A172 (cell line): Measurements from ENCODE around the gene NOP16. TPM values are rescaled to one million over a fixed set of nuclear protein-coding genes. Genes with fewer than 3 reads are reported as not detected.
A peak's percentile ranks its signal among the peaks of the same experiment; 100 is the strongest.

ENCODE experiments used
- DNase-seq: peaks from one replicate; pipeline ENCODE4 v3.0.0-alpha.2; 2015; ENCODE audit warnings: low spot score
- total RNA-seq: library from RNA; depleted of rRNA; stranded (reverse); fragments of >200 nt; shearing (Covaris generic); gene quantifications from 2 replicates; pipeline ENCODE4 v1.2.3, GENCODE V29; 2014; rRNA removed

Gene NOP16
- total RNA-seq, result 37.9 and 41.4 TPM in 2 replicates

- peak; percentile 99 for DNase-seq
Measured at GRCh38 chr5:176388444-176389134, at the start of gene NOP16, which contains the start of gene HIGD2A. TSS of gene NOP16 (minus strand) at chr5:176388598. CDS start at chr5:176388539, 59 bp downstream. TSS of gene HIGD2A (plus strand) at chr5:176388751. CDS start at chr5:176388820, 69 bp downstream.

- DNase-seq, result peak; percentile 11
Measured at GRCh38 chr5:176436656-176437055, 48.3 kb upstream of the NOP16 start.

GRCh38 chr5:176432707-176433106 lies 44.3 kb upstream of the NOP16 start:
- no peak for DNase-seq

GRCh38 chr5:176429972-176430371 lies 41.6 kb upstream of the NOP16 start:
- DNase-seq, result no peak

- peak; percentile 44 for DNase-seq
Measured at GRCh38 chr5:176427971-176428370, 39.6 kb upstream of the NOP16 start.

- DNase-seq, result no peak
Measured at GRCh38 chr5:176426876-176427275, 38.5 kb upstream of the NOP16 start.

GRCh38 chr5:176425791-176426190 lies 37.4 kb upstream of the NOP16 start:
- DNase-seq, result no peak

- DNase-seq, result peak; percentile 44
Measured at GRCh38 chr5:176425138-176425537, 36.7 kb upstream of the NOP16 start.

- no peak for DNase-seq
Measured at GRCh38 chr5:176424181-176424580, 35.8 kb upstream of the NOP16 start.

GRCh38 chr5:176420972-176421544 lies 32.7 kb upstream of the NOP16 start:
- no peak for DNase-seq

GRCh38 chr5:176420086-176420485 lies 31.7 kb upstream of the NOP16 start:
- no peak for DNase-seq

- DNase-seq, result no peak
Measured at GRCh38 chr5:176418251-176418650, 29.9 kb upstream of the NOP16 start.

GRCh38 chr5:176416965-176417364 lies 28.6 kb upstream of the NOP16 start:
- no peak for DNase-seq

GRCh38 chr5:176415952-176416924 lies 27.8 kb upstream of the NOP16 start, which contains the start of gene CLTB:
TSS of gene CLTB (minus strand) at chr5:176416539. CDS start at chr5:176416363, 176 bp downstream.
- DNase-seq, result peak; percentile 72

GRCh38 chr5:176415240-176415951 lies 27.0 kb upstream of the NOP16 start:
- DNase-seq, result no peak

GRCh38 chr5:176414704-176415103 lies 26.3 kb upstream of the NOP16 start:
- no peak for DNase-seq

GRCh38 chr5:176413709-176414191 lies 25.4 kb upstream of the NOP16 start:
- no peak for DNase-seq

- no peak for DNase-seq
Measured at GRCh38 chr5:176413255-176413565, 24.8 kb upstream of the NOP16 start.

- DNase-seq, result no peak
Measured at GRCh38 chr5:176412517-176413254, 24.3 kb upstream of the NOP16 start.

- DNase-seq, result peak; percentile 22
Measured at GRCh38 chr5:176410486-176411180, 22.2 kb upstream of the NOP16 start.
